A549 treated with dexamethasone at 1 μM for 4 hours (cell line): ENCODE measurements around the gene C16orf54. TPM values are rescaled to one million over a fixed set of nuclear protein-coding genes. Genes with fewer than 3 reads are reported as not detected.

Experiments
- total RNA-seq: library from RNA; stranded (reverse); fragments of 200-300 nt; extraction: Qiagen RNA extraction; gene quantifications from 5 replicates; pipeline ENCODE4 v1.2.3, GENCODE V29; 2022

C16orf54 gene
- total RNA-seq: not detected in 5 replicates

DNA sequence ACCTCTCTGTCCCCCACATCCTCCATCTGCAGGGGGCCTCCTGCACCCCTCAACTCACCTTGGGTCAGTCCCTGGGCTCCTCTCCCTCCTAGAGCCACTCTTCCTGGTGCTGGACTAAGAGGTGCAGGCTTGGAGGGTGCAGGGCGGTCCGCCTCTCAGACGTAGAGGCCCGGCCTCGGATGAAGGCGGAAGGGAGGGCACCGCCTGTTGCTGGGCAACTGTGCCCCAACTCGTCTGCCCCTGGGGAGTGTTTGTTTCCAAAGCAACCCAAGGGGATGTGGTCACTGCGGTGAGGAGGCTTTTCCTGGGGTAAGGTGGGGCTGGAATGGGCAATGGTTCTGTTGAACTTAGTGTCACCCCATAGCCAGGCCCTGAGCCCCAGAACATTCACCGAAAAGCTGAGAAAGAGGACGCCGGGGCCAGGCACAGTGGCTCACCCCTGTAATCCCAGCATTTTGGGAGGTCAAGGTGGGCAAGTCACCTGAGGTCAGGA, at the start of gene C16orf54:
C16orf54 (minus strand) TSS at position 138 of the 493 bp plus-strand sequence. CDS start 1,039 bp downstream, outside the sequence.

DNA sequence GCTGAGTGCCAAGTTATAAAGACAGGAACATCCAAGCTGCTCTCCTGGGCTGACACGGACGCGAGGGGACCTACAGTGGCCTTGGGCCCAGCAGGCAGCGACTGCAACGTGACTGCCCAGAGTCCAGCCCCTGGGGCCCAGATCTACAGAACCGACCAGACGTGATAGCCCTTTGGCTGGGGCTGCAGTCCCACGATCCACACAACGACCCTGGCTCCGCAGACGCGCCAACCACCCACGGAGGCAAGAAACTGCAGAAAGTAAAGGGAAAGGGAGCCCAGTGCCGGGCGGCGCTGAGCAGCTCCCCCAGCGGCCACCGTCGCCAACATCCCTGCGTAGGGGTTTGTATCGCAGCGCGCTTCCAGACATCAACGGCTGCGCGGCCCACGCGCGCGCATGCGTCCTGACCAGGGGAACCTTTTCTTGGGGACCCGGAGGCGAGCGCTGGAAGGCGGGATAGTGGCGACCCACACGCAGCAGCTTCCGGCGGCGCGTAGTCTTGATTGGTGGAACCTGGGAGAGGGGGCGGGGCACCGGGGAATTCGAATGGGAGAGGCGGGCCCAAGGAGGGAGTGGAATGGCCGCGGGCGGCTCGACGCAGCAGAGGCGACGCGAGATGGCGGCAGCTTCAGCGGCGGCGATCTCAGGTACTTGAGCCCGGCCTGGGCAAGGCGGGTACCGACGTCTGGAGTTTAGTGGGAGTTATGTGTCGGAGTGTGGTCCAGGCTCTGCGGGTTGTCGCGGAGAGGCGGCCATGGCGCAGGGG, 44.6 kb upstream of the C16orf54 start, which contains the start of gene KIF22:
KIF22 (plus strand) TSS at position 569 of the 766 bp plus-strand sequence; CDS start at position 578, 9 bp downstream.

GRCh38 chr16:29777576-29778350, 32.0 kb upstream of the C16orf54 start, which contains the start of gene ZG16:
Gene ZG16, plus strand, starts transcription at chr16:29778256. Its CDS starts 1,011 bp downstream, at chr16:29779267.

Other genes starting within 250 kb of the C16orf54 start
- 15.7 to 37.4 TPM (median 29.7 TPM) in 5 replicates for gene NPIPB12, start 239.6 kb downstream of the C16orf54 start, total RNA-seq
- not detected in 5 replicates for gene SPN, start 82.7 kb downstream of the C16orf54 start, total RNA-seq
- gene QPRT, start 66.8 kb downstream of the C16orf54 start, total RNA-seq: 0.48 to 1.0 TPM (median 0.86 TPM) in 5 replicates
- not detected in 5 replicates for gene ZG16, start 32.3 kb upstream of the C16orf54 start, total RNA-seq
- 71.9 to 84.6 TPM (median 83.7 TPM) in 5 replicates for gene KIF22, start 44.8 kb upstream of the C16orf54 start, total RNA-seq
- 141 to 189 TPM (median 187 TPM) in 5 replicates for gene MAZ, start 60.5 kb upstream of the C16orf54 start, total RNA-seq
- 0.26 to 0.40 TPM (median 0.35 TPM) in 5 replicates for gene PRRT2, start 66.2 kb upstream of the C16orf54 start, total RNA-seq
- gene PAGR1, start 70.2 kb upstream of the C16orf54 start, total RNA-seq: 33.9 to 40.8 TPM (median 39.6 TPM) in 5 replicates
- gene MVP, start 74.5 kb upstream of the C16orf54 start, total RNA-seq: 113 to 149 TPM (median 141 TPM) in 5 replicates
- 59.0 to 84.9 TPM (median 82.5 TPM) in 5 replicates for gene CDIPT, start 117.2 kb upstream of the C16orf54 start, total RNA-seq
- 16.1 to 23.9 TPM (median 22.1 TPM) in 5 replicates for gene SEZ6L2, start 153.6 kb upstream of the C16orf54 start, total RNA-seq
- 15.9 to 21.5 TPM (median 20.0 TPM) in 5 replicates for gene ASPHD1, start 154.5 kb upstream of the C16orf54 start, total RNA-seq
- 9.1 to 15.4 TPM (median 13.8 TPM) in 5 replicates for gene KCTD13, start 180.2 kb upstream of the C16orf54 start, total RNA-seq
- gene TMEM219, start 216.1 kb upstream of the C16orf54 start, total RNA-seq: 89.3 to 94.5 TPM (median 91.1 TPM) in 5 replicates
- 20.5 to 33.5 TPM (median 31.0 TPM) in 5 replicates for gene TAOK2, start 227.9 kb upstream of the C16orf54 start, total RNA-seq
- 14.7 to 16.6 TPM (median 15.4 TPM) in 5 replicates for gene HIRIP3, start 249.6 kb upstream of the C16orf54 start, total RNA-seq